C4-2B (cell line): ENCODE measurements around the gene CREB3L1.
"Not testable (repeated sequence)": the region's sequence is repeated elsewhere in the genome, so short reads cannot be mapped to it uniquely, and the experiment has no call there.

Experiments used
- H3K27ac ChIP-seq: fragments of 450-650 bp; 2 replicates; pipeline ENCODE4 v1.5.1; 2017
- CTCF ChIP-seq: fragments of 450-650 bp; conservative IDR thresholded peaks from 2 replicates; pipeline ENCODE4 v1.5.1; 2017; ENCODE audit warnings: mild to moderate bottlenecking
- ZFX ChIP-seq: fragments of 450-650 bp; IDR thresholded peaks from 2 replicates; pipeline ENCODE4 v1.6.1; 2017

The CREB3L1 gene

GRCh38 chr11:46254133-46254491 lies 23.4 kb upstream of the CREB3L1 start:
- no peak for TF ChIP-seq ZFX
- TF ChIP-seq CTCF, result no peak
- H3K27ac ChIP-seq, result peak overlapping the region; percentile 44; the same call in 1 of the 2 replicates

GRCh38 chr11:46256540-46257001 lies 20.9 kb upstream of the CREB3L1 start:
- TF ChIP-seq CTCF (no peak), ZFX (no peak)

GRCh38 chr11:46259347-46259746 lies 18.1 kb upstream of the CREB3L1 start:
- not testable (repeated sequence) for H3K27ac ChIP-seq

More at GRCh38 chr11:46256540-46257001, 20.9 kb upstream of the CREB3L1 start:
- H3K27ac ChIP-seq, result no peak overlapping the region

GRCh38 chr11:46259971-46260560 lies 17.4 kb upstream of the CREB3L1 start:
- TF ChIP-seq CTCF (no peak), ZFX (no peak)
- no peak overlapping the region for H3K27ac ChIP-seq

DNA sequence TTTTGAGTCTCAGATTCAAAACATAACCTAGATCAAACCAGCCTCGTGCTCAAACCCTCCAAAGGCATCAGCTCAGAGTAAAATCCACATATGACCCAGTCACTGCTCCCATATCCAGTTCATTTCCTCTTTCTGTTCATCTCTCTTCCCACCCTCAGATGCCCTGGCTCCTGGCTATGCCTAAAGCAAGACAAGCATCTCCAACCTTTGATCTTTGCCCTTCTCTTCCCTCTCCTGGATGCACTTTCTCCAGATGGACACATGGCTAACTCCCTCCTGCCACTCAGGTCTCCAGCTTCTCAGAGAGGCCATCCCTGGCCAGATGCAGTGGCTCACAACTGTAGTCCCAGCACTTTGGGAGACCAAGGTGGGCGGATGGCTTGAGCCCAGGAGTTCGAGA lies 14.3 kb upstream of the CREB3L1 start:
- no peak for TF ChIP-seq ZFX
- no peak for TF ChIP-seq CTCF
- no peak overlapping the region for H3K27ac ChIP-seq

DNA sequence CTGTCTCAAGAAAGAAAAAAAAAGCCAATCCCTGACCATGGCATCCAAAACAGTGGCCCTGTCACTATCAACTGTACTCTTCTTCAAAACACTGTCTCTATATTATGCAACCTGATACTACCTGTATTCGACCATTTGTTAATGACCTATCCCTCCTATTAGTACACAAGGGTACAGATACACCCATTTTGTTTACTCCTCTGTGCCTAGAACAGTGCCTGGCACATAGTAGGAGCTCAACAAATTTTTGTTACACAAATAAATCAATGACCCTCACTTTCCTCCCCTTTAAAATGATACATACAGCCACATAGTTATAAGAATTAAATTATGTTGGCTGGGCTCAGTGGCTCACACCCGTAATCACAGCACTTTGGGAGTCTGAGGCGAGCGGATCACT lies 13.4 kb upstream of the CREB3L1 start:
- TF ChIP-seq ZFX, result no peak
- TF ChIP-seq CTCF, result no peak
- H3K27ac ChIP-seq, result no peak overlapping the region

DNA sequence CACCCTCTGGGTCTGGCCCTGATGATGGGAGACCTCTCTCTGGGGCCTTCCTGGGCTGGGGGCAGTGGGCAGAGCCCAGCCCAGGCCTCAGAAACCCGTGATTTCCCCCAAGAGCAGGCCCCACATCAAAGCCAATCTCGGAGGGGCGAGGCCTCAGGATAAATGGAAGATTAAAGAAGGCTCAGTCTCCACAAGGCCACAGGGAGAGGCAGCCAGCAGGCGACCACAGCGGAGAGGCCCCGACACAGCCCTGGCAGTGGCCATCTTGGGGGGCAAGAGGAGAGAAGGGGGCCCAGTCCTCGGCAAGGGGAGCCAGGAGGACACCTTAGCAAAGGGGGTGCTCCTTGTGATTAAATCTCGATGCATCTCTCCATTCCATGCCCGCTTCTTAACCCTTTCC lies 12.5 kb upstream of the CREB3L1 start:
- TF ChIP-seq ZFX (no peak), CTCF (no peak)
- no peak overlapping the region for H3K27ac ChIP-seq

DNA sequence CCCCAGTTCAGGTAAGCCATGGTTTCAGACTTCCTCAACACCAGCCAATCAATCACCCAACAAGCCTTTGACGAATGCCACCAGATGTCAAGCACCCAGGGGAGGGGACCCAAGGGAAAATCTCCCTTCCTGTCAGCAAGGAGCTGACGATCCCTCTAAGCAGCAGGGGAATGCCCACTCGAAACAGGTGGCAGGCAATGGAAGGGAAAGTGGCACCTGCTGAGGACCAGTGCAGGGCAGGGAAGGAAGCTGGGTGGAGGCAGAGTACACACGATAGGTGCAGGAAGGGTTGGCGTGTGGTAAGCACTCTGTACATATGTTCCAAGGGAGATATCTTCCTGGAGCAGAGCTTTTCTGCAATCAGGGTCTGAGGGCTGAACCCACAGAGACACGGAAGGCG lies 11.7 kb upstream of the CREB3L1 start:
- peak overlapping the region; percentile 91 for H3K27ac ChIP-seq

More for the DNA sequence above, 11.7 kb upstream of the CREB3L1 start:
- TF ChIP-seq CTCF, result no peak
- no peak for TF ChIP-seq ZFX
